ENCODE data around the gene RPS18.

RPS18 gene

DNA sequence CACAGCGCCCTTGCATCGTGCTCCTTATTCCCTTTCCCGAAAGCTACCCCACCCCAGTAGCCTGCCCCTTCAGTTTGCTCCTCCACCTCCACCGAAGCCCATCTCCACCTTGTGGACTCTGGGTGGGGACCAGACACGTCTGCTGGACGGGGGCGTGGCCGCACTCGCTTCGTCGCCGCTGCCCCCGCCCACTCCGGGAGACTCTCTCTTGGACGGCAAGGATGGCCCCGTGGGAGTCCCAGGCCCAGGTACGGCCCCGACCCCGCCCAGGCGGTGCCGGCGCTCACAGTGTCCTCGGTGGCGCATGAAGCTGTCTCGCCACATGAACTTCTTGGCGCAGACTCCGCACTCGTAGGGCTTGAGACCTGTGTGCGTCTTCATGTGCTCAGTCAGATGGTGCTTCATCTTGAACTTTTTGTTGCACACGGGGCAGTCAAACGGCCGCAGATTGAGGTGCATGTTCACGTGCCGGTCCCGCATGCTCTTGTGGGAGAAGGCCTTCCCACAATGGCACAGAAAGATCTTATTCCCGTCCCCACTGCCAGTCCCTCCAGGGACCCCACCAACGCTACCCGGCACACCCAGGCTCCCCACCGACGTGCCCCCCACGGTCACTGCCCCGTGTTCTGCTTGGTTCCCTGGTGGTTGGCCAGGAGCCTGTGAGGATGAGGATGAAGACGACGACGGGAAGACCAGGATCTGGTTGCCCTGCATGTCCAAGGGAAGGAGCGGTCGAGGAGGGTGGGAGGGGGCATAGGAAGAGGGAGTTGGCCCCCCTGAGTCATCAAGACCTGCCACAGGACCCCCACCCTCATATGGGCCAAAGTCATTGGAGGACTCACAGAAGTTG is 43.3 kb downstream of the RPS18 start:
- DNase-seq (ENCODE audit: low spot score) = no peak

- no peak for DNase-seq (ENCODE audit: low spot score)
Measured at GRCh38 chr6:33315793-33316602, 44.1 kb downstream of the RPS18 start.

DNA sequence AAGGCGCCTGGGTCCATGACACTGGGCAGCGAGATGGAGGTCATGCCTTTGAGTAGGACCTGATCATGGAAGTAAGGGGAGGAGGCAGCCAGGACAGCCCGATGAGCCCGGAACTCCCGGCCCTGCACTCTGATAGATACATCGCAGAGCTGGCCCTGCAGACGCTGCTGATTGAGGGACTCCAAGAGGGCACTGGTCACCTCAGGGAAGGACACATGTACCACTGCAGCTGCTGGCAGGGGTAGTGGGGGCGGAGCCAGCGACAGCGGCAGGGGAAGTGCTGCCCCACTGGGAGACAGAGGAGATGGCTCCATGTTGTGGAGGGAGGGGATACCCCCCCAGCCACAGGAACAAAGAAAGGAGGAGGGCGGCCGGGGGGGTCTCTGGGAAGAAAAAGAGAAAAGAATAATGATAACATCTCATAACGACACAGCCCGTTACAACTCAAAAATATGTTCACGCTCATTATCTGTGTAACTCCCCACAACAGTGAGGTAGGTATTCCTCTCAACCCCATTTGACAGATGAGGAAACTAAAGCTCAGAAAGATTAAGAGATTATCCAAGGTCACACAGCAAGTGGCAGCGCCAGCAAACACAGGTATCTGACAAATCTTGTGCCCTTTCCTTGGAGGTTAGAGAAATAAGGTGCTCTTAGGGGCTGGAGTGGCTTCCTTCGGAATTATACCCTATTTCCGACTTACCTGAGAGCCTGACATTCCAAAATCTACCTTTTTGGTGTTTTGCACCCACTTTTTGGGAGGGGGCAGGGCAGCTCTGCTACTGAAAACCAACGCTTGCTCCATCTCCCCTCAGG is 44.9 kb downstream of the RPS18 start:
- no peak for DNase-seq (ENCODE audit: low spot score)

DNA sequence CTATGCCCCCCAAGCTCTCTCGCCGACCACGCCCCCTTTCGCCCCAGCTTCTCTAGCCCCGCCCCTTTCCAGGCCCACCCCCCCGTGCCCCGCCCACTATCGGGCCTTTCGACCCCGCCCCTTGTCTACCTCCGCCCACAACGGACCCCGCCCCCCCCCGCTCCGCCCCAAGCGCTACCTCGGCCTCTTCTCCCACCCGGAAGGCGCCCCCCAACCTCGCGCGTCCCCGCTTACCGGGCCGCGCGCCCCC is 45.5 kb downstream of the RPS18 start:
- no peak for DNase-seq (ENCODE audit: low spot score)

- DNase-seq (ENCODE audit: low spot score) = peak; percentile 97
Measured at GRCh38 chr6:33317669-33318425, 46.0 kb downstream of the RPS18 start, which contains the start of gene ZBTB22. Gene ZBTB22 (minus strand): TSS chr6:33317744. CDS start chr6:33316916, 828 bp downstream.

DNA sequence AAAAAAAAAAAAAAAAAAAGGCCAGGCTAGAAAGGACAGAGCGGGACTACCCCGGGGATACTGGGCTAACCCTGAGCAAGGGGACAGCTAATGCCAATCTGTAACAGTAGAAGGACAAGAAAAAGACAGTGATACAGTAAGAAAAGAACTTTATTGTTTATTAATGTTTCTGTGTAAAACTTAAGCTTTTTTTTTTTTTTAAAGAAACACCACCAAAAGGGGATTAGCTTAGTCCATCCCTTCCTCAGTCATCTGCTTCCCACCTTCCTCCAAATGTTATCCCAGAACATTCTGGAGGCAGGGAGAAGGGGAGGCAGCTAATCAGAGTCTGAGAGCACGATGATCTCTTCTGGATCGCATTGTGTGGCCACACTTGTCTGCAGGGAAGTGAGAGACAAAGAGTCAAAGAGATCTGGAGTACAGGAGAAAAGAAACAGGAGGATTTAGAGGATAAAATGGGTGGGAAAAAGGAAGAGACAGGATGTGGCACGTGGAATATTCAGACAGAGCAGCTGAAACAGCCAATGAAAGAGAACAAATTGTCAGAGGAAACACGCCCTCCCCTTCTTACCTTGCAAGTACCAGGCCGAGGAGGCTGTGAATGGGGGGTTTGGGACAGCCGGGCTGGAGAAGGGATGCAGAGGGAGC is 46.7 kb downstream of the RPS18 start:
- DNase-seq (ENCODE audit: low spot score) = no peak

GRCh38 chr6:33319939-33320314 is 48.1 kb downstream of the RPS18 start:
- no peak for DNase-seq (ENCODE audit: low spot score)

GRCh38 chr6:33320315-33321181 is 48.7 kb downstream of the RPS18 start:
- no peak for DNase-seq (ENCODE audit: low spot score)

- DNase-seq (ENCODE audit: low spot score) = no peak
Measured at GRCh38 chr6:33321227-33321626, 49.4 kb downstream of the RPS18 start.

- DNase-seq (ENCODE audit: low spot score) = no peak
Measured at GRCh38 chr6:33323623-33323948, 51.7 kb downstream of the RPS18 start.

DNA sequence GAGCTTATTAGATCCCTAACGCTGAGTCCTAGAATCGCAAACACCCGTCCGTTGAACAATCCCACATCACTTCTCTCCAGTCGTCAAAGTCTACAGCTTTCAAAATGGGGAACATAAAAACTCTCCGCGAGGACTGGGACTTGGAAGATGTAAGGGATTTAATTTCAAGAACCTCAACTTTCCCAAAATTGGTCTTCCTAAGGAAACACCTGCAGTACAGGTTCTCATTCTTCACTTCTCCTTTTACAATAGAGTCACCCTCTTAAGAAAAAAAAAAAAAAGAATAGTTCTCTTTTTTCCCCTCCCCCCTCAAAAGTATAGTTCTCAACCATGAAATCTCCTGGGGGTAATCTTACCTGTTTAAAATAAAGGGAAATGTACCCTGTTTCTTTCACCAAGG is 52.2 kb downstream of the RPS18 start:
- no peak for DNase-seq (ENCODE audit: low spot score)

Measured in kidney capillary endothelial cell (primary cell).